Measurements from ENCODE around the gene CSMD2.

The CSMD2 gene

DNA sequence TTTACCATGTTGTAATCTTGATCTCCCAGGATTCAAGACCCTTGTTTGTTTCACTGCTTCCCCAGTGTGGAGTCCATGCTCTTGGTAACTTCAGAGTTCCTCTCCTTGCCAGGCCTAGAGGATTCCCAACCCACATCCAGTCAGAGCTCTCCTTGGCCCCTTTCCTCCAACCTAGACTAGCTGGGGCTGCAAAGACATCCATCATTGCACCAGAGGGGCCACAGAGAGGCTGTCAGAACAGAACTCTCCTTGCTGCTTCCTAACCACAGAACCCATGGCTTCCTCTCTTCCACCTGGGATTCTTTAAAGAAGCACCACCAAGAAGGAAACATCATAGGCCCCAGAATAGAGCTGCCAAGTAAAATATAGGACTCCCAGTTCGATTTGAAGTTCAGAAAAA, 220.2 kb downstream of the CSMD2 start:
- Histone ChIP-seq H3K36me3 (ENCODE audit: control insufficient read depth, insufficient read depth, low read length) (no peaks in the 10 kb centered on the region), H3K9ac (ENCODE audit: low read length) (no peak overlapping the region), H3K4me1 (ENCODE audit: control insufficient read depth, insufficient read depth, low read length) (no peaks in the 10 kb centered on the region), H3K4me3 (ENCODE audit: low read length) (no peak overlapping the region), H3K27ac (ENCODE audit: low read depth, low read length) (no peak overlapping the region), H3K27me3 (ENCODE audit: control insufficient read depth, insufficient read depth, low read length) (no peaks in the 10 kb centered on the region)

DNA sequence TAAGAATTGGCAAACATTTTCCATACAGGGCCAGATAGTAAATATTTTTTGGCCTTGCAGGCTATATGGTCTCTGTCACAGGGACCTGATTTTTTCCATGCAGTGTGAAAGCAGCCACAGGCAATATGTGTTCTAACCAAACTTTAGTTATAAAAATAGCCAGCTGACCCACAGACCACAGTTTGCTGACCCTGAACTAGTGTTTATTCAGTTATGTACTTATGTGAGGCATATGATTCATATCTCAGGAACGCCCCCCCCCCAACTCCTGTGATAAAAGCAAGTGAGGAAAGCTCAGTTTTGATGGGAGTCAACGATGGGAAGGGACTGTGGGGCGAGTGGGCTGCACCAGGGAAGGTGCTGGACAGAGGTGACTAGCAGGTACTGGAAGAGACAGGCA, 221.1 kb downstream of the CSMD2 start:
- no peaks in the 10 kb centered on the region for H3K4me1 ChIP-seq (ENCODE audit: control insufficient read depth, insufficient read depth, low read length)
- H3K4me3 ChIP-seq (ENCODE audit: low read length): no peak overlapping the region
- no peaks in the 10 kb centered on the region for H3K36me3 ChIP-seq (ENCODE audit: control insufficient read depth, insufficient read depth, low read length)
- H3K9ac ChIP-seq (ENCODE audit: low read length): no peak overlapping the region
- H3K27me3 ChIP-seq (ENCODE audit: control insufficient read depth, insufficient read depth, low read length): no peaks in the 10 kb centered on the region
- no peak overlapping the region for H3K27ac ChIP-seq (ENCODE audit: low read depth, low read length)

DNA sequence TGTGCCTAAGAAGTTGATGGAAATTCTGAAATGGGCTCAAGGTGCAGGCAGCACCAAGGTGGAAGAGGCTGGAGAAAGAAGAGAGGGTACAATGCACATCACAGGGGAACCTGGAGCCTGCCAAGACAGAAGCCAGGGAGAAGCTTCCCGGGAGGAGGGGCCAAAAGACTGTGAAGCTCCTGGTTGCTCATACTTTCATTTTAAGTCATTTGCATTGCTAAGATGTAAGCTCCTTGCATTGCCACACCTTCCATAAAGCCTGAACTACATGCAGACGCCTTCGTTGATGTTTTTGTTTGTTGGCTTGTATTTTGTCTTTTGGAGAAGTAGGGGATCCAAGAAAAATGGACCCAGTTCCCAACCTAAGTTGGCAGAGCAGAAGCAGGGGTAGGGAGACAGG, 232.2 kb downstream of the CSMD2 start:
- H3K27me3 ChIP-seq (ENCODE audit: control insufficient read depth, insufficient read depth, low read length): no peaks in the 10 kb centered on the region
- H3K36me3 ChIP-seq (ENCODE audit: control insufficient read depth, insufficient read depth, low read length): no peaks in the 10 kb centered on the region
- H3K4me3 ChIP-seq (ENCODE audit: low read length): no peak overlapping the region
- H3K4me1 ChIP-seq (ENCODE audit: control insufficient read depth, insufficient read depth, low read length): no peaks in the 10 kb centered on the region
- H3K9ac ChIP-seq (ENCODE audit: low read length): no peak overlapping the region
- no peak overlapping the region for H3K27ac ChIP-seq (ENCODE audit: low read depth, low read length)

DNA sequence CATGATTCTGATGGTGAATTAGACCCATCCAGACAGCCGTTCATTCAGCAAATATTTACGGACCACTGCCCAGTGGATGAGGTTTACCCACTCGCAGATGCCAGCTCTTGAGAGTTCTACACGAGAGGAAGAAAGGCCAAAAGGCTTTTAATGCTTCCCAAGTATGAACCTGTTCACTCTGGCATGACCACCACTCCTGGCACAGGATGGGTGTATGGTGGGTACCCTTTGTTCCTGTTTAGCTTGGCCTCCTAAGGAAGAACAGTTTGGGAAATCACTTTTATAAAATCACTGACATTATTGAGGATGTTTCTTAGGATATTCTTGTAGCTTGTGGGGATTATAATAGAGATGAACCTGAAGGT, 233.9 kb downstream of the CSMD2 start:
- Histone ChIP-seq H3K4me1 (ENCODE audit: control insufficient read depth, insufficient read depth, low read length) (no peaks in the 10 kb centered on the region), H3K36me3 (ENCODE audit: control insufficient read depth, insufficient read depth, low read length) (no peaks in the 10 kb centered on the region), H3K4me3 (ENCODE audit: low read length) (no peak overlapping the region), H3K27ac (ENCODE audit: low read depth, low read length) (no peak overlapping the region), H3K27me3 (ENCODE audit: control insufficient read depth, insufficient read depth, low read length) (no peaks in the 10 kb centered on the region), H3K9ac (ENCODE audit: low read length) (no peak overlapping the region)

DNA sequence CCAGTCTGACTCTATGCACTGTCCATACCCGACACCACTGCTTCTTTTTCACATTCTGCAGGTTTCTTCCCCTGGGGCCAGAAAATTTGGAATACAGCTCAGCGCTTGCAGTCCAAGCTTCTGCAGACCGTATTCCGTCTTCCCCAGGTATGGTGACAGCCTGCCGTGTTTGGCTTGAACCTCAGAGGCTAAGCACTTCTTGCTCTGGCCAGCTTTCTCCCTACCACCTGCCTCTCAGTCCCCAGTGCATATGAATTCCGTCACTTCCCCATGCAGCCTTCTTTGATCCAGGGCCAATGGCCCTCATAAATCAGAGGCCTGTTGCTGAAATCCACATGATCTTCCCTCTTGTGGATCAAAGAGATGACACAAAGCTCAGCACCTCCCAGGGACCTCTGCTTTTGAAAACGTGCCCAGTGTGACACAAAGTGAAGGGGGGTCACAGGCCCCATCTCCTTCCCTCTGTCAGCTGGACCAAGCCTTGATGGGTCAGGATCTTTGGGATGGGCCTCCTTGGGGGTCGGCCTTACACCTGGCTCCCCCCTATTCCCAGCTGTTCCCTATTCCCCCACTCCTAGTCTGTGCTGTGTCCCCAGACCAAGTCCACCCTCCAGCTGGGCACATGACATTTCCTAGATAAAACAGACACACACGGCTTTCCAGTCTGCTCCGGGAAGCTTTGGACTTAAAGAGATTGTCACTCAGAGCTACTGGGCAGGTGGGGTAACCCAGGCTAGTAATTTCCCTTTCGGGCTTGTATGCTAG, 234.5 kb downstream of the CSMD2 start:
- H3K4me1 ChIP-seq (ENCODE audit: control insufficient read depth, insufficient read depth, low read length): no peaks in the 10 kb centered on the region
- H3K4me3 ChIP-seq (ENCODE audit: low read length): no peak overlapping the region
- no peaks in the 10 kb centered on the region for H3K36me3 ChIP-seq (ENCODE audit: control insufficient read depth, insufficient read depth, low read length)
- H3K9ac ChIP-seq (ENCODE audit: low read length): no peak overlapping the region
- H3K27me3 ChIP-seq (ENCODE audit: control insufficient read depth, insufficient read depth, low read length): no peaks in the 10 kb centered on the region
- H3K27ac ChIP-seq (ENCODE audit: low read depth, low read length): no peak overlapping the region

DNA sequence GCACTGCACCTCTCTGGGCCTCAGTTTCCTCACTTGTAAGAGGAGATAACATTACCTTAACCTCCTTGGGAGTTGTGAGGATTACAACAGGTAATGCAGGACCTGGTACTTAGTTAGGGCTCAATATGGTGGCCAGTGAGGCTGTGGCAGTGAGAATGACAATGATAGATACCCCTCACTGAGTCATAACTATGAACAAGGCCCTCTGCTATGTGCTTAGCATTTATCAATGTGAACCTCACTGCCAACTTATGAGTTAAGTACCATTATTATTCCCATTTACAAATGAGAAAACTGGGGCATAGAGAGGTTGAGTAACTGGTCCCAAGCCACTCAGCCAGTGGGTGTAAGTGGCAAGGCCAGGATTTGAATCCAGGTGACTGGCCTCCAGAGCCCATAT, 236.8 kb downstream of the CSMD2 start:
- no peaks in the 10 kb centered on the region for H3K4me1 ChIP-seq (ENCODE audit: control insufficient read depth, insufficient read depth, low read length)
- no peak overlapping the region for H3K9ac ChIP-seq (ENCODE audit: low read length)
- no peak overlapping the region for H3K27ac ChIP-seq (ENCODE audit: low read depth, low read length)
- no peaks in the 10 kb centered on the region for H3K36me3 ChIP-seq (ENCODE audit: control insufficient read depth, insufficient read depth, low read length)
- H3K4me3 ChIP-seq (ENCODE audit: low read length): no peak overlapping the region
- H3K27me3 ChIP-seq (ENCODE audit: control insufficient read depth, insufficient read depth, low read length): no peaks in the 10 kb centered on the region

DNA sequence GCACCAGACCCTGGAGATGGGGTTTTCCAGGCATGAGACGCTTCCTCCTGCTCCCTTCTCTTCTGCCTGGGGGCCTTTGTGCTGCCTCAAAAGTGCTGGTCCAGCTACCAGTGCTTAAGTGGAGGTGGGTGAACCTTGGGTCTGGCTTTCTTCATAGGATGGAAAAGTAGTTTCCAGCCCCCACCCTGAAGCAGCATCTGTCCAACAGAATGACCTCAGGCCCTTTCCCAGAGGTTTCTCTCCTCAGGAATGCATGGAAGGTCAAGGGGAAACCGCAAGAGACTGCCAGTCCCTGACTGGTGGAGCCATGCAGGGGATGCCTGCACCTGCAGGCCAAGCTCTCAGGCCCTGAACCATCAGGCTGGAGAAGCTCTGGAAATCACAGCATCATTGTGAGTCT, 237.3 kb downstream of the CSMD2 start:
- Histone ChIP-seq H3K36me3 (ENCODE audit: control insufficient read depth, insufficient read depth, low read length) (no peaks in the 10 kb centered on the region), H3K27me3 (ENCODE audit: control insufficient read depth, insufficient read depth, low read length) (no peaks in the 10 kb centered on the region), H3K9ac (ENCODE audit: low read length) (no peak overlapping the region), H3K4me3 (ENCODE audit: low read length) (no peak overlapping the region), H3K4me1 (ENCODE audit: control insufficient read depth, insufficient read depth, low read length) (no peaks in the 10 kb centered on the region), H3K27ac (ENCODE audit: low read depth, low read length) (no peak overlapping the region)

DNA sequence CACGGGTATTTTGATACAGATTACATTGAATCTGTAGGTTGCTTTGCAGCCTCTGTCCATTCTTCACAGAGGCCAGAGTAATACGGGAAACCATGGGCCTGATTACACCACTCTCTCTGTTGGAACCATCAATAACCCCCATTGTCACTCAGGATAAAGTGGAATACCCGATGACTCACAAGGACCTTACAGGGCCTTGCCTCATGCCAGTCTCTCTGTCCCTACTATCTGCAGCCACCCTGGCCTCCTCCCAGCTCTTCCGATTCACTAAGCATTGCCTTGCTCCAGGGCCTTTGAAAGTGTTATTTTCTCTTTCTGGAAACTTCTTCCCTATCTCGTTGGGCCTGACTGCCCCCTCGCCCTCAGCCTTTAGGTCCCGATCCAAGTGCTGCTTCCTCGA, 239.4 kb downstream of the CSMD2 start:
- Histone ChIP-seq H3K9ac (ENCODE audit: low read length) (no peak overlapping the region), H3K36me3 (ENCODE audit: control insufficient read depth, insufficient read depth, low read length) (no peaks in the 10 kb centered on the region), H3K4me3 (ENCODE audit: low read length) (no peak overlapping the region), H3K27me3 (ENCODE audit: control insufficient read depth, insufficient read depth, low read length) (no peaks in the 10 kb centered on the region), H3K4me1 (ENCODE audit: control insufficient read depth, insufficient read depth, low read length) (no peaks in the 10 kb centered on the region), H3K27ac (ENCODE audit: low read depth, low read length) (no peak overlapping the region)

DNA sequence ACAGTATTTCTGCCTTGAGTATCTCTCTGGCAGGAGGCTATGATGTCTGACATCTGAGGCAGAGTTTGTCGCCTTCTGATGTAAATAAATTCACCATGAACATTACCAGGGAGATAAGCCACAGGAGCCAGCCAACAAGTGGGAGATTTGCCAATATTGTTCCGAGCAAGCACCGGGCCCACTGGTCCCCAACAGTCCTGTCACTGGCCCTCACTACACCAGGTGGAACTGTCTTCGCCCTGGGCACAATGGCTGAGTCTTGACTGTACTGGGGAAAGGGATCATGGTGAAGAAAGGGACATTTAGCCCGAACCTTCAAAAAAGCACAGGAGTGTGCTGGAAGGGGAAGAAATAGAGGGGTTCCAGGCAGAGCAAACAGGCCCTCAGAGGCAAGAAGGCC, 243.7 kb downstream of the CSMD2 start:
- H3K9ac ChIP-seq (ENCODE audit: low read length): no peak overlapping the region
- no peaks in the 10 kb centered on the region for H3K27me3 ChIP-seq (ENCODE audit: control insufficient read depth, insufficient read depth, low read length)
- no peaks in the 10 kb centered on the region for H3K36me3 ChIP-seq (ENCODE audit: control insufficient read depth, insufficient read depth, low read length)
- no peak overlapping the region for H3K27ac ChIP-seq (ENCODE audit: low read depth, low read length)
- H3K4me1 ChIP-seq (ENCODE audit: control insufficient read depth, insufficient read depth, low read length): no peaks in the 10 kb centered on the region
- no peak overlapping the region for H3K4me3 ChIP-seq (ENCODE audit: low read length)

DNA sequence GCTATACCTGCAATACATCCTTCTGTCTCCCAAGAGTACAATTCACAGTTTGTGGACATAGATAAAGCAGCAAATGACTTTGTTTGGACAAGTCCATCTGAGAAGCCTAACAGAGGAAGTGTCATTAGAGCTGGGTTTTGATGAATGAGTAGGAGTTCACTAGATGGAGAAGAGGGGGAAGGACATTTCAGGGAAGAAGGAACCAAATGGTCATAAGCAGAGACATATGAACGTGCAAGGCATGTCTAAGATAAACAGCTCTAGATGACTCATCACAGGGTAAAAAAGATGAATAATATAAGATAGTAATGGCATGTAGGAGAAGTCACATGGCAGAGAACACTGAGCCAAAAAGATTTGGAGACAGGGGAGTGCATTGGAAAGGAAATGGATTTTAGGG, 246.7 kb downstream of the CSMD2 start:
- H3K4me1 ChIP-seq (ENCODE audit: control insufficient read depth, insufficient read depth, low read length): no peaks in the 10 kb centered on the region
- no peak overlapping the region for H3K27ac ChIP-seq (ENCODE audit: low read depth, low read length)
- no peaks in the 10 kb centered on the region for H3K36me3 ChIP-seq (ENCODE audit: control insufficient read depth, insufficient read depth, low read length)
- no peaks in the 10 kb centered on the region for H3K27me3 ChIP-seq (ENCODE audit: control insufficient read depth, insufficient read depth, low read length)
- H3K4me3 ChIP-seq (ENCODE audit: low read length): no peak overlapping the region
- no peak overlapping the region for H3K9ac ChIP-seq (ENCODE audit: low read length)

DNA sequence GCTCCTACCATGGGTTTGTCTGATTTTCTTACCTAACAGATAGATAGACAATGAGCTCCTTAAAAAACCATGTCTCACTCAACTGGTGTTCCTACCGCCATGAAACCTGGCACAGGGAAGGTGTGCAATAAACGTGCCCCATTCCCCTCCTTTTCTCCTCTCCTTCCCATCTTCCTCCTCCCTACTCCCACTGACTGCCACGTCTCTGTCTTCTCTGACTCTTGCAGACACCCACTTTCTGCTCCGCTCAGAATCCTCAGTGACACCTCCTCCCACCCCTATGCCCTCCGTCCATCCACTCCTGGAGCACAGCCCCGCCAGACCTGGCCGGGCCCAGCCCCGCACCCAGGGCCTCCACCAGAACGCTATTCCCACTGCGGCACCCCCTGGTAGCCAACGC, 248.2 kb downstream of the CSMD2 start:
- no peak overlapping the region for H3K9ac ChIP-seq (ENCODE audit: low read length)
- no peak overlapping the region for H3K27ac ChIP-seq (ENCODE audit: low read depth, low read length)
- no peaks in the 10 kb centered on the region for H3K36me3 ChIP-seq (ENCODE audit: control insufficient read depth, insufficient read depth, low read length)
- H3K27me3 ChIP-seq (ENCODE audit: control insufficient read depth, insufficient read depth, low read length): no peaks in the 10 kb centered on the region
- no peak overlapping the region for H3K4me3 ChIP-seq (ENCODE audit: low read length)
- no peaks in the 10 kb centered on the region for H3K4me1 ChIP-seq (ENCODE audit: control insufficient read depth, insufficient read depth, low read length)

DNA sequence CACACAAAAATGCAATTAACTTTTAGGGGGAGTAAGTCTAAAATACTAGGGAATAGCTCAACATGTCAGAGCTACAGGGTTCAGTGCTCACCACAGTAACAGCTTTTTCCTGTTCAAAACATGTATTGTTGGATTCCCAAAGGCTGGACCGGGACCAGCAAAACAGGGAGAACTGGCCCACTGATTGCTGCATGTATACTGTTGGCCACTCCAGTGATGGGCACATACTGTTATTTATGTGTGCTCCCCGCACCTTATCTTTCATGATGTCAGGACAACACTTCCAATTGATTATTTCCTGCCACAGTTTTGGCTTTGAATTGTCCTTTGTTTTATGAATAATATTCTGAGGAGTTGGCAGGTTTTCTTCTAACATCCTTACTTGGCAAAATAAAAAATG, 250.5 kb downstream of the CSMD2 start:
- Histone ChIP-seq H3K9ac (ENCODE audit: low read length) (no peak overlapping the region), H3K27ac (ENCODE audit: low read depth, low read length) (no peak overlapping the region)

DNA sequence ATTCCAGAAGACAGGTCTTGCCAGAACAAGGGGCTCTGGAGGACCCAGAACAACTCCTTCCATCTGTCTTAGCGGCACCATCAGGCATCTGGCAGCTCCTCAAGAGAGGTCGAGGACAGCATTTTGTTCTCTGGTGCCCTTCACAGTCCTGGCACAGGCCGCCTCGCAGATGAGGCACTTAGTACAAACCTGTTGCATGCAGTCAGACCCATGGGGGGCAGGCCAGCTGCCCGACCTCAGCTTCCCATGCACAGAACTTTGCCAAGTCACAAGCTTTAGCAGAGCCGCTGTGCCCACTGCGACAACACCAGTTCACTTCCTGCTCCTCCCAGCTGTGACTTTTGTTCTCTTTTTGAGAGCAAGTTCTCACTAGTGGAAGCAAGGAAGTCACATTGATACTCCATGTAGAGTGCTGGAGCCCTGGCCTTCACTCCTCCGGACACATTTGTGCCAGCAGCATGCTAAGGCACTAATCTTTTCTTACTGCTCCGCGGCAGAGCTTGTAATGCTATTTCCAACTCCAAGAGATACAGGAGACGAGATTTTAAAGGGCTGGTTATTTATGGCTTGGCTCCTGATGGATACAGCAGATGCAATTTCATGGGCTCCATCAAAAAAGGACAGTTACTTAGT, 256.6 kb downstream of the CSMD2 start:
- Histone ChIP-seq H3K9ac (ENCODE audit: low read length) (no peak overlapping the region), H3K27me3 (ENCODE audit: control insufficient read depth, insufficient read depth, low read length) (no peaks in the 10 kb centered on the region), H3K4me1 (ENCODE audit: control insufficient read depth, insufficient read depth, low read length) (no peaks in the 10 kb centered on the region), H3K4me3 (ENCODE audit: low read length) (no peak overlapping the region), H3K27ac (ENCODE audit: low read depth, low read length) (no peak overlapping the region), H3K36me3 (ENCODE audit: control insufficient read depth, insufficient read depth, low read length) (no peaks in the 10 kb centered on the region)

More for the DNA sequence above, 250.5 kb downstream of the CSMD2 start:
- no peaks in the 10 kb centered on the region for H3K36me3 ChIP-seq (ENCODE audit: control insufficient read depth, insufficient read depth, low read length)
- H3K27me3 ChIP-seq (ENCODE audit: control insufficient read depth, insufficient read depth, low read length): no peaks in the 10 kb centered on the region
- H3K4me3 ChIP-seq (ENCODE audit: low read length): no peak overlapping the region
- H3K4me1 ChIP-seq (ENCODE audit: control insufficient read depth, insufficient read depth, low read length): no peaks in the 10 kb centered on the region
